ENCODE measurements around the gene MSH5.

- TF ChIP-seq POLR2A (IDR thresholded peaks at IDR 0.05; ENCODE audit: extremely low read depth, insufficient read length), result no peak
- TF ChIP-seq CTCF (IDR thresholded peaks at IDR 0.05; ENCODE audit: low read depth, low read length), result no peak
- TF ChIP-seq MYC (IDR thresholded peaks at IDR 0.05; ENCODE audit: low read depth, low read length), result no peak
Measured at GRCh38 chr6:31700740-31701401, 38.9 kb upstream of the MSH5 start.

Data from NB4 (cell line).